GM23338 (cell line): ENCODE measurements around the gene METRNL. TPM values are rescaled to one million over a fixed set of nuclear protein-coding genes. Genes with fewer than 3 reads are reported as not detected.

Experiments
- ATAC-seq: fragments of 200-7000 bp; cut with Tn5 transposase; 3 replicates; pipeline ENCODE4 v1.9.1; 2020
- DNase-seq: peaks from one replicate; pipeline ENCODE4 v3.0.0-alpha.2; 2015; ENCODE audit warnings: low spot score
- H2AFZ ChIP-seq: fragments of 200-600 bp; sonication (generic); 2 replicates; pipeline ENCODE4 v1.8.0; 2016; ENCODE audit warnings: antibody characterized with exemption, mild to moderate bottlenecking, moderate library complexity
- H3F3A ChIP-seq: fragments of 200-600 bp; sonication (generic); replicated peaks from 2 replicates; pipeline ENCODE4 v1.8.0; 2017; ENCODE audit warnings: antibody characterized with exemption, mixed run types, low read depth
- H3K27ac ChIP-seq: fragments of 200-600 bp; sonication (generic); 2 replicates; pipeline ENCODE4 v1.6.1; 2016; ENCODE audit warnings: low read depth
- H3K27me3 ChIP-seq: fragments of 200-600 bp; sonication (generic); 2 replicates; pipeline ENCODE4 v1.8.0; 2016; ENCODE audit warnings: mild to moderate bottlenecking, mixed run types, moderate library complexity; ENCODE audit not compliant: insufficient read depth
- H3K36me3 ChIP-seq: fragments of 200-600 bp; sonication (generic); 2 replicates; pipeline ENCODE4 v1.8.0; 2016; ENCODE audit warnings: mild to moderate bottlenecking; ENCODE audit not compliant: insufficient read depth
- H3K4me1 ChIP-seq: fragments of 200-600 bp; sonication (generic); 2 replicates; pipeline ENCODE4 v1.8.0; 2016; ENCODE audit warnings: mild to moderate bottlenecking, moderate library complexity; ENCODE audit not compliant: insufficient read depth
- H3K4me2 ChIP-seq: fragments of 200-600 bp; sonication (generic); 2 replicates; pipeline ENCODE4 v1.7.1; 2017; ENCODE audit warnings: mixed run types
- H3K4me3 ChIP-seq: fragments of 200-600 bp; sonication (generic); 2 replicates; pipeline ENCODE4 v1.6.1; 2016; ENCODE audit warnings: mixed run types
- H3K79me2 ChIP-seq: fragments of 200-600 bp; sonication (generic); replicated peaks from 2 replicates; pipeline ENCODE4 v1.8.0; 2017; ENCODE audit warnings: mild to moderate bottlenecking; ENCODE audit not compliant: insufficient read depth
- H3K9me2 ChIP-seq: fragments of 200-600 bp; sonication (generic); 2 replicates; pipeline ENCODE4 v1.8.0; 2017; ENCODE audit not compliant: insufficient read depth
- H4K20me1 ChIP-seq: fragments of 200-600 bp; sonication (generic); replicated peaks from 2 replicates; pipeline ENCODE4 v1.8.0; 2017; ENCODE audit warnings: mild to moderate bottlenecking; ENCODE audit not compliant: insufficient read depth
- H3K27ac Mint-ChIP-seq: 2 replicates; pipeline ENCODE4 v1.8.0; 2020; ENCODE audit warnings: inconsistent platforms, mild to moderate bottlenecking, moderate library complexity, mixed read lengths
- H3K27me3 Mint-ChIP-seq: 3 replicates; pipeline ENCODE4 v1.8.0; 2022; ENCODE audit warnings: low read depth, mild to moderate bottlenecking, moderate library complexity, mixed read lengths, inconsistent platforms; ENCODE audit not compliant: insufficient read depth, poor library complexity
- H3K36me3 Mint-ChIP-seq: 3 replicates; pipeline ENCODE4 v1.8.0; 2021; ENCODE audit warnings: low read depth, mild to moderate bottlenecking, inconsistent platforms, moderate library complexity, mixed read lengths
- H3K4me1 Mint-ChIP-seq: 3 replicates; pipeline ENCODE4 v1.8.0; 2020; ENCODE audit warnings: mild to moderate bottlenecking, inconsistent platforms, mixed read lengths
- H3K4me3 Mint-ChIP-seq: 3 replicates; pipeline ENCODE4 v1.8.0; 2021; ENCODE audit warnings: moderate library complexity, mild to moderate bottlenecking, inconsistent platforms, mixed read lengths
- H3K9me3 Mint-ChIP-seq: 3 replicates; pipeline ENCODE4 v1.8.0; 2020; ENCODE audit warnings: moderate library complexity, mild to moderate bottlenecking, inconsistent platforms, mixed read lengths
- CTCF ChIP-seq, 2 experiments: fragments of 200-600 bp in 1 of 2; sonication (generic) in 1 of 2; conservative IDR thresholded peaks; 2 replicates each; pipeline versions ENCODE4 v1.5.1 to v1.6.1; 2016 to 2017; ENCODE audit warnings: antibody characterized with exemption in 2 of 2, low read depth in 2 of 2, mild to moderate bottlenecking in 2 of 2, moderate library complexity in 1 of 2
- EZH2 ChIP-seq: fragments of 200-600 bp; sonication (generic); IDR thresholded peaks from one replicate; pipeline ENCODE4 v1.8.0; 2017; ENCODE audit warnings: antibody characterized with exemption, mild to moderate bottlenecking, low read depth; ENCODE audit not compliant: unreplicated experiment
- NANOG ChIP-seq: IDR thresholded peaks from 2 replicates; pipeline ENCODE4 v1.6.1; 2016; ENCODE audit warnings: antibody characterized with exemption, borderline replicate concordance
- STAT1 ChIP-seq: IDR thresholded peaks from one replicate; pipeline ENCODE4 v1.6.1; 2016; ENCODE audit warnings: antibody characterized with exemption; ENCODE audit not compliant: unreplicated experiment
- ZNF462 ChIP-seq: fragments of 250-450 bp; sonication (Bioruptor Pico); IDR thresholded peaks from 2 replicates; pipeline ENCODE4 v1.5.0; 2020; ENCODE audit warnings: mild to moderate bottlenecking, moderate library complexity
- polyA plus RNA-seq: library from polyadenylated mRNA; unstranded; fragments of >200 nt; fragmentation: Nextera tagmentation; extraction: Ambion mirVana; gene quantifications from 2 replicates; pipeline ENCODE4 v1.2.1, GENCODE V29; 2016
- total RNA-seq: library from RNA; depleted of rRNA; stranded (reverse); fragments of >200 nt; shearing (Covaris generic); gene quantifications from 2 replicates; pipeline ENCODE4 v1.2.3, GENCODE V29; 2014
- TF ChIP-seq, protein P1 (sequence below): IDR thresholded peaks from one replicate; pipeline ENCODE4 v1.6.1; 2018; ENCODE audit warnings: antibody characterized with exemption; ENCODE audit not compliant: unreplicated experiment

Gene METRNL
- total and polyA plus RNA-seq, 2 experiments from 2014 or later: 12.2 to 20.2 TPM

DNA sequence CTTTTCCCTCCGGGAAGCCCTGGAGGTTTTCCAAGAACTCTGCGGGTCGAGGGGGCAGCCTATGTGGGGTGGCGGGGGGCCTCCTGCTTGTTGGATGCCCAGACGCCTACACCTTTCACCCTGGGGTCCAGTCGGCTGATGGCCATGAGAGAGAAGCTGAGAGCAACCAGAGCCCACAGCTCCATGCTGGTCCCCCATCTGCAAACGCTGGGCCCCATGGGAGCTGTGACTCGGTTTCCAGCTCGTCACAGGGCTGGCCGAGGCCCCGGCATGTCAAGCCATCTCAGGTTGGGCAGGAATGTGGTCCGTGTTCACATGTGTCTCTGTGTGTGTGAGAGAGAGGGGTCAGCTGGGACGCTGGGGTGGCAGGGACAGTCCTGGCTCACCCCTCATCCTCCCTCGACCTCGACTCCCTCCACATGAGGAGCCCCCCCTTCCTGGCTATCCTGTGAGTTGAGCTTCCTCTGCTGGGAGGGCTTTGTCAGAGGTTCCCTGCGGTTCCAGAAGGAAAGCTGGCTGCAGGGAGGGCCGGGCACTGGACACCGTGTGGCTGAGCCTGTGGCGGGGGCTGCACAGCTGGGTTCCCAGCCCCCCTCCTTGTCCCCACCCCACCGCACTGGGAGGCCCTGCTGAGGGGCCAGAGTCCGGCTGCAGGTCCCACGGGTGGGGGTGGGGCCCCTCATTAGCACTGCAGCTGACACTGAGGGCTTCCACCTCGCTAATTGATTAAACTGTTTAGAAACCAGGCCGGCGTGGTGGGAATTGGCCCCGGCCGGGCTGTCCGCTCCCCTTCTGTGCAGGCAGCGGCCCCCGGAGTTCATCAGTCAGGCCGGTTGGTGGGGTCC, 19.1 kb downstream of the METRNL start:
- Histone ChIP-seq H3K4me3 (no peak overlapping the region), H3F3A (no peaks in the 10 kb centered on the region), H3K36me3 (peaks cover 3% of the 10 kb centered on the region; the same call in 1 of the 2 replicates), H3K79me2 (no peaks in the 10 kb centered on the region), H3K4me2 (no peak overlapping the region), H3K4me1 (peaks cover 13% of the 10 kb centered on the region; the same call in 1 of the 2 replicates), H3K9me2 (no peaks in the 10 kb centered on the region), H3K27ac (no peak overlapping the region), H2AFZ (no peak overlapping the region), H3K27me3 (no peaks in the 10 kb centered on the region), H4K20me1 (0 out of 2 replicates have a peak, but pooled peaks cover 3% of the 10 kb centered on the region)
- Mint-ChIP-seq H3K9me3 (no peaks in the 10 kb centered on the region), H3K27ac (no peak overlapping the region), H3K4me1 (peaks cover 12% of the 10 kb centered on the region; the same call in 2 of the 3 replicates), H3K27me3 (peaks cover 6% of the 10 kb centered on the region), H3K36me3 (peaks cover 14% of the 10 kb centered on the region), H3K4me3 (no peak overlapping the region)
- ATAC-seq (peak; percentile 3), DNase-seq (no peak)
- TF ChIP-seq ZNF462 (CRISPR knock-in tag) (no peak), STAT1 (no peak), EZH2 (no peak)

GRCh38 chr17:83099086-83099555, 19.7 kb downstream of the METRNL start:
- Mint-ChIP-seq H3K36me3 (peaks cover 14% of the 10 kb centered on the region), H3K27me3 (peaks cover 4% of the 10 kb centered on the region), H3K9me3 (peaks cover 2% of the 10 kb centered on the region; the same call in 1 of the 3 replicates), H3K4me1 (peaks cover 12% of the 10 kb centered on the region; the same call in 2 of the 3 replicates), H3K4me3 (no peak overlapping the region), H3K27ac (no peak overlapping the region)
- no peaks in the 10 kb centered on the region for H3K27me3 ChIP-seq
- H3K36me3 ChIP-seq: peaks cover 3% of the 10 kb centered on the region; the same call in 1 of the 2 replicates
- H3K27ac ChIP-seq: no peak overlapping the region
- H3K79me2 ChIP-seq: no peaks in the 10 kb centered on the region
- H4K20me1 ChIP-seq: 0 out of 2 replicates have a peak, but pooled peaks cover 3% of the 10 kb centered on the region
- H3K4me2 ChIP-seq: no peak overlapping the region
- H3K4me3 ChIP-seq: no peak overlapping the region
- ATAC-seq (peak; percentile 14), DNase-seq (no peak)
- no peaks in the 10 kb centered on the region for H3F3A ChIP-seq
- H2AFZ ChIP-seq: no peak overlapping the region
- H3K9me2 ChIP-seq: no peaks in the 10 kb centered on the region
- peaks cover 13% of the 10 kb centered on the region; the same call in 1 of the 2 replicates for H3K4me1 ChIP-seq
- TF ChIP-seq EZH2 (no peak), STAT1 (no peak), NANOG (no peak), CTCF (conservative IDR thresholded peaks at IDR 0.05; ENCODE audit: low read depth in 2 of 2) (no peak)
- TF ChIP-seq, protein P1, sequence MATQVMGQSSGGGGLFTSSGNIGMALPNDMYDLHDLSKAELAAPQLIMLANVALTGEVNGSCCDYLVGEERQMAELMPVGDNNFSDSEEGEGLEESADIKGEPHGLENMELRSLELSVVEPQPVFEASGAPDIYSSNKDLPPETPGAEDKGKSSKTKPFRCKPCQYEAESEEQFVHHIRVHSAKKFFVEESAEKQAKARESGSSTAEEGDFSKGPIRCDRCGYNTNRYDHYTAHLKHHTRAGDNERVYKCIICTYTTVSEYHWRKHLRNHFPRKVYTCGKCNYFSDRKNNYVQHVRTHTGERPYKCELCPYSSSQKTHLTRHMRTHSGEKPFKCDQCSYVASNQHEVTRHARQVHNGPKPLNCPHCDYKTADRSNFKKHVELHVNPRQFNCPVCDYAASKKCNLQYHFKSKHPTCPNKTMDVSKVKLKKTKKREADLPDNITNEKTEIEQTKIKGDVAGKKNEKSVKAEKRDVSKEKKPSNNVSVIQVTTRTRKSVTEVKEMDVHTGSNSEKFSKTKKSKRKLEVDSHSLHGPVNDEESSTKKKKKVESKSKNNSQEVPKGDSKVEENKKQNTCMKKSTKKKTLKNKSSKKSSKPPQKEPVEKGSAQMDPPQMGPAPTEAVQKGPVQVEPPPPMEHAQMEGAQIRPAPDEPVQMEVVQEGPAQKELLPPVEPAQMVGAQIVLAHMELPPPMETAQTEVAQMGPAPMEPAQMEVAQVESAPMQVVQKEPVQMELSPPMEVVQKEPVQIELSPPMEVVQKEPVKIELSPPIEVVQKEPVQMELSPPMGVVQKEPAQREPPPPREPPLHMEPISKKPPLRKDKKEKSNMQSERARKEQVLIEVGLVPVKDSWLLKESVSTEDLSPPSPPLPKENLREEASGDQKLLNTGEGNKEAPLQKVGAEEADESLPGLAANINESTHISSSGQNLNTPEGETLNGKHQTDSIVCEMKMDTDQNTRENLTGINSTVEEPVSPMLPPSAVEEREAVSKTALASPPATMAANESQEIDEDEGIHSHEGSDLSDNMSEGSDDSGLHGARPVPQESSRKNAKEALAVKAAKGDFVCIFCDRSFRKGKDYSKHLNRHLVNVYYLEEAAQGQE: no peak
